OCI-LY7 (cell line): ENCODE results near the gene CCNG2. TPM values are rescaled to one million over a fixed set of nuclear protein-coding genes. Genes with fewer than 3 reads are reported as not detected.

Source experiments
- BruUV-seq: library from RNA; stranded (reverse); fragments of 400-500 nt; replicated peaks from 2 replicates; lab custom pipeline; 2021; lab: Mats Ljungman, UMichigan
- CTCF ChIA-PET: fragments of 300-600 bp; sonication (Branson Sonifier 250); formaldehyde crosslinking; loops from one replicate; lab custom pipeline; 2022; ENCODE audit warnings: antibody characterized with exemption; ENCODE audit not compliant: unreplicated experiment; lab: Charles Lee
- POLR2A ChIA-PET: fragments of 300-600 bp; sonication (Branson Sonifier 250); formaldehyde crosslinking; loops from one replicate; lab custom pipeline; 2022; ENCODE audit warnings: antibody characterized with exemption; lab: Charles Lee
- DNase-seq: peaks from one replicate; pipeline ENCODE4 v3.0.0-alpha.2; 2015; ENCODE audit warnings: low spot score
- H2AFZ ChIP-seq: fragments of 200-600 bp; sonication (generic), shearing (Covaris generic); 2 replicates; pipeline ENCODE4 v1.6.1; 2014; ENCODE audit warnings: mild to moderate bottlenecking, antibody characterized with exemption, low read length, moderate library complexity
- H3K27ac ChIP-seq: fragments of 200-600 bp; sonication (generic); 2 replicates; pipeline ENCODE4 v1.5.1; 2014; ENCODE audit warnings: mixed run types, low read depth, mild to moderate bottlenecking, moderate library complexity, low read length, inconsistent platforms; ENCODE audit not compliant: poor library complexity, severe bottlenecking
- H3K36me3 ChIP-seq: fragments of 200-600 bp; sonication (generic); 2 replicates; pipeline ENCODE4 v1.6.1; 2014; ENCODE audit warnings: mild to moderate bottlenecking, antibody characterized with exemption, low read length, moderate library complexity, mixed read lengths; ENCODE audit not compliant: insufficient read depth
- H3K4me1 ChIP-seq: fragments of 200-600 bp; sonication (generic); 2 replicates; pipeline ENCODE4 v1.5.1; 2014; ENCODE audit warnings: mild to moderate bottlenecking, low read length; ENCODE audit not compliant: insufficient read depth, poor library complexity, severe bottlenecking
- H3K4me2 ChIP-seq: fragments of 200-600 bp; sonication (generic); 2 replicates; pipeline ENCODE4 v1.6.1; 2014; ENCODE audit warnings: mild to moderate bottlenecking, low read length
- H3K4me3 ChIP-seq: fragments of 200-600 bp; sonication (generic); 2 replicates; pipeline ENCODE4 v1.5.1; 2014; ENCODE audit warnings: mild to moderate bottlenecking, low read depth, low read length; ENCODE audit not compliant: poor library complexity, severe bottlenecking
- H3K79me2 ChIP-seq: fragments of 200-600 bp; sonication (generic); 2 replicates; pipeline ENCODE4 v1.6.1; 2016; ENCODE audit warnings: low read depth, mild to moderate bottlenecking, low read length, moderate library complexity, mixed read lengths; ENCODE audit not compliant: insufficient read depth
- H3K9me2 ChIP-seq: fragments of 200-600 bp; sonication (generic); 2 replicates; pipeline ENCODE4 v1.6.1; 2016; ENCODE audit warnings: mild to moderate bottlenecking, low read length, mixed read lengths; ENCODE audit not compliant: insufficient read depth
- H3K9me3 ChIP-seq: fragments of 200-600 bp; sonication (generic); 2 replicates; pipeline ENCODE4 v1.6.1; 2014; ENCODE audit warnings: mild to moderate bottlenecking, mixed run types, low read length, mixed read lengths
- H4K20me1 ChIP-seq: fragments of 200-600 bp; sonication (generic); 2 replicates; pipeline ENCODE4 v1.6.1; 2014; ENCODE audit warnings: mild to moderate bottlenecking, antibody characterized with exemption, low read length, moderate library complexity, mixed read lengths; ENCODE audit not compliant: insufficient read depth
- CTCF ChIP-seq: fragments of 200-600 bp; sonication (generic); conservative IDR thresholded peaks from 2 replicates; pipeline ENCODE4 v1.5.1; 2014; ENCODE audit warnings: mild to moderate bottlenecking, antibody characterized with exemption, low read length, moderate library complexity, mixed read lengths
- EZH2phosphoT487 ChIP-seq: fragments of 200-600 bp; sonication (generic); IDR thresholded peaks from 2 replicates; pipeline ENCODE4 v1.6.1; 2018; ENCODE audit warnings: low read depth, borderline replicate concordance, mild to moderate bottlenecking, mixed run types, antibody characterized with exemption, low read length, moderate library complexity, mixed read lengths
- intact Hi-C: fragments of 100-400 bp; cut with micrococcal nuclease; formaldehyde crosslinking; loops from one replicate; pipeline ENCODE4 v1.10.0; 2022; ENCODE audit not compliant: unreplicated experiment
- total RNA-seq, 2 experiments: library from RNA; depleted of rRNA in 1 of 2; stranded (reverse); fragments of >200 nt in 1 of 2; shearing (Covaris generic) in 1 of 2; gene quantifications; 2 replicates each; pipeline ENCODE4 v1.2.3, GENCODE V29; 2014 to 2022

The CCNG2 gene
- total RNA-seq, 2 experiments from 2014 or later = 16.6 to 87.4 TPM

GRCh38 chr4:77121736-77122240 is 35.2 kb upstream of the CCNG2 start:
- Histone ChIP-seq H2AFZ (no peak overlapping the region), H3K4me2 (no peak overlapping the region), H3K79me2 (no peaks in the 10 kb centered on the region), H3K4me3 (no peak overlapping the region), H3K4me1 (peaks cover 34% of the 10 kb centered on the region), H3K9me2 (no peaks in the 10 kb centered on the region), H3K27ac (no peak overlapping the region), H3K9me3 (0 out of 2 replicates have a peak, but pooled peaks cover 6% of the 10 kb centered on the region), H3K36me3 (no peaks in the 10 kb centered on the region), H4K20me1 (no peaks in the 10 kb centered on the region)
- no peak for DNase-seq
- BruUV-seq = no TSS peak
- no peak for TF ChIP-seq EZH2phosphoT487
- no peak for TF ChIP-seq CTCF
- ChIA-PET CTCF (no interaction called here), POLR2A (interaction anchor here (1.0 to 1.3 kb wide), 2 partner anchors 33 to 43 kb away, joined by 6 read pairs; no protein-coding TSS in a partner anchor)
- intact Hi-C loops = no loop called here

- Histone ChIP-seq H3K79me2 (no peaks in the 10 kb centered on the region), H3K27ac (no peak overlapping the region), H3K36me3 (no peaks in the 10 kb centered on the region), H3K9me3 (0 out of 2 replicates have a peak, but pooled peaks cover 2% of the 10 kb centered on the region), H3K4me1 (peaks cover 42% of the 10 kb centered on the region), H3K9me2 (no peaks in the 10 kb centered on the region), H3K4me3 (no peak overlapping the region), H3K4me2 (no peak overlapping the region), H4K20me1 (no peaks in the 10 kb centered on the region), H2AFZ (no peak overlapping the region)
- DNase-seq = no peak
- ChIA-PET POLR2A (interaction anchor here (0.9 to 6.3 kb wide), 6 partner anchors 12 to 44 kb away, joined by 3 to 117 read pairs (median 7); partner anchors contain the start of gene CCNG2), CTCF (no interaction called here)
- no peak for TF ChIP-seq EZH2phosphoT487
- TF ChIP-seq CTCF = no peak
- BruUV-seq = no TSS peak
- intact Hi-C loops = no loop called here
Measured at GRCh38 chr4:77122656-77123055, 34.4 kb upstream of the CCNG2 start.

- ChIA-PET CTCF (no interaction called here), POLR2A (interaction anchor here (0.9 to 6.3 kb wide), 6 partner anchors 12 to 31 kb away, joined by 3 to 117 read pairs (median 10); partner anchors contain the start of gene CCNG2)
- no peaks in the 10 kb centered on the region for H3K9me2 ChIP-seq
- no peaks in the 10 kb centered on the region for H3K9me3 ChIP-seq
- H3K4me1 ChIP-seq = peaks cover 50% of the 10 kb centered on the region
- intact Hi-C loops = no loop called here
- no peak for TF ChIP-seq CTCF
- no peak for TF ChIP-seq EZH2phosphoT487
- no peak for DNase-seq
- no peaks in the 10 kb centered on the region for H3K36me3 ChIP-seq
- no peaks in the 10 kb centered on the region for H4K20me1 ChIP-seq
- H3K27ac ChIP-seq = no peak overlapping the region
- peak overlapping the region; percentile 68; the same call in 1 of the 2 replicates for H2AFZ ChIP-seq
- no peaks in the 10 kb centered on the region for H3K79me2 ChIP-seq
- H3K4me3 ChIP-seq = no peak overlapping the region
- no peak overlapping the region for H3K4me2 ChIP-seq
- no TSS peak for BruUV-seq
Measured at GRCh38 chr4:77123411-77123810, 33.6 kb upstream of the CCNG2 start.
